ENCODE data around the gene MTOR.
"Not testable (repeated sequence)": the region's sequence is repeated elsewhere in the genome, so short reads cannot be mapped to it uniquely, and the experiment has no call there.

Gene MTOR

GRCh38 chr1:11144570-11145256 lies 117.6 kb downstream of the MTOR start:
- no peak for DNase-seq

GRCh38 chr1:11143907-11144306 lies 118.4 kb downstream of the MTOR start:
- no peak for DNase-seq

GRCh38 chr1:11143401-11143800 lies 119.0 kb downstream of the MTOR start:
- no peak for DNase-seq

- no peak for DNase-seq
Observed at GRCh38 chr1:11142618-11143391, 119.5 kb downstream of the MTOR start.

- DNase-seq, result no peak
Observed at GRCh38 chr1:11138952-11139351, 123.4 kb downstream of the MTOR start.

- DNase-seq, result no peak
Observed at GRCh38 chr1:11138029-11138428, 124.3 kb downstream of the MTOR start.

GRCh38 chr1:11134898-11135266 lies 127.5 kb downstream of the MTOR start:
- DNase-seq, result no peak

GRCh38 chr1:11134251-11134897 lies 128.0 kb downstream of the MTOR start:
- no peak for DNase-seq

- DNase-seq, result no peak
Observed at GRCh38 chr1:11132563-11133293, 129.6 kb downstream of the MTOR start.

GRCh38 chr1:11131816-11132215 lies 130.5 kb downstream of the MTOR start:
- DNase-seq, result no peak

GRCh38 chr1:11130406-11130805 lies 131.9 kb downstream of the MTOR start:
- no peak for DNase-seq

GRCh38 chr1:11129649-11130390 lies 132.5 kb downstream of the MTOR start:
- DNase-seq, result no peak

- DNase-seq, result no peak
Observed at GRCh38 chr1:11126569-11126968, 135.8 kb downstream of the MTOR start.

- no peak for DNase-seq
Observed at GRCh38 chr1:11125931-11126330, 136.4 kb downstream of the MTOR start.

- DNase-seq, result no peak
Observed at GRCh38 chr1:11124965-11125364, 137.4 kb downstream of the MTOR start.

GRCh38 chr1:11116318-11116717 lies 146.0 kb downstream of the MTOR start:
- no peak for DNase-seq

- no peak for DNase-seq
Observed at GRCh38 chr1:11114966-11115365, 147.4 kb downstream of the MTOR start.

GRCh38 chr1:11109047-11109760 lies 153.1 kb downstream of the MTOR start:
- DNase-seq, result no peak

GRCh38 chr1:11107599-11107998 lies 154.8 kb downstream of the MTOR start:
- no peak for DNase-seq

GRCh38 chr1:11105586-11105985 lies 156.8 kb downstream of the MTOR start:
- no peak for DNase-seq

GRCh38 chr1:11101347-11101746 lies 161.0 kb downstream of the MTOR start:
- DNase-seq, result no peak

- not testable (repeated sequence) for DNase-seq
Observed at GRCh38 chr1:11100806-11101205, 161.5 kb downstream of the MTOR start.
